Suppressor macrophage treated with lipopolysaccharide for 4 hours (primary cell): ENCODE results near the gene OXLD1.
A peak's percentile ranks its signal among the peaks of the same experiment; 100 is the strongest.

Experiments
- DNase-seq: peaks from one replicate; pipeline ENCODE4 v3.0.0-alpha.2; 2020

Gene OXLD1

GRCh38 chr17:81701288-81702071 lies 35.1 kb upstream of the OXLD1 start:
- DNase-seq = no peak

- no peak for DNase-seq
Measured at GRCh38 chr17:81700353-81701287, 34.2 kb upstream of the OXLD1 start.

- DNase-seq = no peak
Measured at GRCh38 chr17:81697261-81698044, 31.0 kb upstream of the OXLD1 start.

- DNase-seq = no peak
Measured at GRCh38 chr17:81696218-81696941, 30.0 kb upstream of the OXLD1 start.

GRCh38 chr17:81695801-81696200 lies 29.4 kb upstream of the OXLD1 start:
- no peak for DNase-seq

GRCh38 chr17:81695211-81695610 lies 28.8 kb upstream of the OXLD1 start:
- no peak for DNase-seq

GRCh38 chr17:81694810-81695209 lies 28.4 kb upstream of the OXLD1 start:
- no peak for DNase-seq

- DNase-seq = no peak
Measured at GRCh38 chr17:81693509-81694210, 27.3 kb upstream of the OXLD1 start.

- no peak for DNase-seq
Measured at GRCh38 chr17:81691608-81692007, 25.2 kb upstream of the OXLD1 start.

GRCh38 chr17:81691196-81691595 lies 24.8 kb upstream of the OXLD1 start:
- no peak for DNase-seq

GRCh38 chr17:81690549-81690948 lies 24.1 kb upstream of the OXLD1 start:
- no peak for DNase-seq

- DNase-seq = no peak
Measured at GRCh38 chr17:81690066-81690465, 23.7 kb upstream of the OXLD1 start.

GRCh38 chr17:81688616-81689015 lies 22.2 kb upstream of the OXLD1 start:
- no peak for DNase-seq

- DNase-seq = no peak
Measured at GRCh38 chr17:81687770-81688541, 21.6 kb upstream of the OXLD1 start.

GRCh38 chr17:81686614-81687013 lies 20.2 kb upstream of the OXLD1 start:
- no peak for DNase-seq

GRCh38 chr17:81685108-81685507 lies 18.7 kb upstream of the OXLD1 start:
- DNase-seq = peak; percentile 41

GRCh38 chr17:81684442-81684911 lies 18.1 kb upstream of the OXLD1 start:
- no peak for DNase-seq

- DNase-seq = peak; percentile 100
Measured at GRCh38 chr17:81683584-81684441, 17.4 kb upstream of the OXLD1 start, which contains the start of the genes ARL16 and HGS. ARL16 (minus strand) TSS chr17:81683797; CDS start chr17:81683753, 44 bp downstream. HGS (plus strand) TSS chr17:81684011; CDS start chr17:81684067, 56 bp downstream.

GRCh38 chr17:81683208-81683583 lies 16.8 kb upstream of the OXLD1 start:
- no peak for DNase-seq
